Rectal smooth muscle tissue (tissue), 1 donor: ENCODE measurements around the gene EML1.

ENCODE experiments used
- H3K27ac ChIP-seq: one replicate; pipeline ENCODE4 v1.7.0; 2013; ENCODE audit warnings: low read depth, low read length, inconsistent platforms
- H3K27me3 ChIP-seq: one replicate; pipeline ENCODE4 v1.7.0; 2013; ENCODE audit warnings: low read length; ENCODE audit not compliant: control insufficient read depth, insufficient read depth
- H3K36me3 ChIP-seq: one replicate; pipeline ENCODE4 v1.7.0; 2013; ENCODE audit warnings: low read length; ENCODE audit not compliant: control insufficient read depth, insufficient read depth
- H3K4me1 ChIP-seq: one replicate; pipeline ENCODE4 v1.7.0; 2013; ENCODE audit warnings: low read length; ENCODE audit not compliant: control insufficient read depth, insufficient read depth
- H3K4me3 ChIP-seq: one replicate; pipeline ENCODE4 v1.7.0; 2013; ENCODE audit warnings: low read length
- H3K9ac ChIP-seq: one replicate; pipeline ENCODE4 v1.7.0; 2013; ENCODE audit warnings: low read length

The EML1 gene

GRCh38 chr14:99774556-99775307, 18.5 kb upstream of the EML1 start:
- H3K27ac ChIP-seq: peak overlapping the region; percentile 80
- H3K4me1 ChIP-seq: peaks cover 35% of the 10 kb centered on the region
- H3K9ac ChIP-seq: no peak overlapping the region
- H3K36me3 ChIP-seq: no peaks in the 10 kb centered on the region
- no peaks in the 10 kb centered on the region for H3K27me3 ChIP-seq
- H3K4me3 ChIP-seq: no peak overlapping the region

GRCh38 chr14:99775351-99775750, 17.9 kb upstream of the EML1 start:
- no peak overlapping the region for H3K4me3 ChIP-seq
- H3K9ac ChIP-seq: no peak overlapping the region
- H3K27ac ChIP-seq: peak overlapping the region; percentile 80
- peaks cover 35% of the 10 kb centered on the region for H3K4me1 ChIP-seq
- no peaks in the 10 kb centered on the region for H3K36me3 ChIP-seq
- no peaks in the 10 kb centered on the region for H3K27me3 ChIP-seq

GRCh38 chr14:99777951-99778350, 15.3 kb upstream of the EML1 start:
- H3K36me3 ChIP-seq: no peaks in the 10 kb centered on the region
- peaks cover 23% of the 10 kb centered on the region for H3K4me1 ChIP-seq
- no peak overlapping the region for H3K9ac ChIP-seq
- H3K27ac ChIP-seq: no peak overlapping the region
- no peak overlapping the region for H3K4me3 ChIP-seq
- no peaks in the 10 kb centered on the region for H3K27me3 ChIP-seq

- no peak overlapping the region for H3K27ac ChIP-seq
- peaks cover 10% of the 10 kb centered on the region for H3K4me1 ChIP-seq
- no peaks in the 10 kb centered on the region for H3K36me3 ChIP-seq
Measured at GRCh38 chr14:99779751-99780150, 13.5 kb upstream of the EML1 start.

GRCh38 chr14:99780690-99781089, 12.5 kb upstream of the EML1 start:
- Histone ChIP-seq H3K4me3 (no peak overlapping the region), H3K27me3 (no peaks in the 10 kb centered on the region), H3K36me3 (no peaks in the 10 kb centered on the region)

More at GRCh38 chr14:99779751-99780150, 13.5 kb upstream of the EML1 start:
- Histone ChIP-seq H3K27me3 (no peaks in the 10 kb centered on the region), H3K9ac (no peak overlapping the region), H3K4me3 (no peak overlapping the region)

DNA sequence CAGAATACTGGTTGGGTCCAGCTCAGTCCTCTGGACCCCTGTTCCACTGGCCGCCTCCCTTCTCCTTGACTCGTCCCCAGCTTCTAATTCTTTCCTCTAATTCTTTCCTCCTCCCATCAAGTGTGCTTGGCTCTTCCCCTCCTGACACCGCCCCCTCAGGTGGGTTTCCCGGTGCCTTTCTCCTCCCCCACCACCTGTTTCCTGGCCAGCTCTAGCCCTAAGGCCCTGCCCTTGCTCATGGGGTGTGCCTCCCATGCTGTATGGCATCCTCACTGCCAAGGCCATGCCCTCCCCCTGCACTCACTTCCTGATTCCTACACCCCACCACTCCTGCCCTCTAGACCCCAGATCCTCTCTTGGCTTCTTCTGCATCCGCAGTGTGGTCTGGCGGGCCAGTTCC, 12.1 kb upstream of the EML1 start:
- H3K27me3 ChIP-seq: no peaks in the 10 kb centered on the region

More at GRCh38 chr14:99780690-99781089, 12.5 kb upstream of the EML1 start:
- H3K4me1 ChIP-seq: peaks cover 9% of the 10 kb centered on the region
- no peak overlapping the region for H3K27ac ChIP-seq
- no peak overlapping the region for H3K9ac ChIP-seq

GRCh38 chr14:99781853-99782610, 11.2 kb upstream of the EML1 start:
- H3K27me3 ChIP-seq: no peaks in the 10 kb centered on the region
- H3K36me3 ChIP-seq: no peaks in the 10 kb centered on the region
- no peak overlapping the region for H3K27ac ChIP-seq
- no peak overlapping the region for H3K4me3 ChIP-seq
- H3K9ac ChIP-seq: no peak overlapping the region
- peaks cover 18% of the 10 kb centered on the region for H3K4me1 ChIP-seq

More for the DNA sequence above, 12.1 kb upstream of the EML1 start:
- peaks cover 13% of the 10 kb centered on the region for H3K4me1 ChIP-seq
- H3K4me3 ChIP-seq: no peak overlapping the region
- no peak overlapping the region for H3K27ac ChIP-seq
- no peaks in the 10 kb centered on the region for H3K36me3 ChIP-seq
- H3K9ac ChIP-seq: no peak overlapping the region

DNA sequence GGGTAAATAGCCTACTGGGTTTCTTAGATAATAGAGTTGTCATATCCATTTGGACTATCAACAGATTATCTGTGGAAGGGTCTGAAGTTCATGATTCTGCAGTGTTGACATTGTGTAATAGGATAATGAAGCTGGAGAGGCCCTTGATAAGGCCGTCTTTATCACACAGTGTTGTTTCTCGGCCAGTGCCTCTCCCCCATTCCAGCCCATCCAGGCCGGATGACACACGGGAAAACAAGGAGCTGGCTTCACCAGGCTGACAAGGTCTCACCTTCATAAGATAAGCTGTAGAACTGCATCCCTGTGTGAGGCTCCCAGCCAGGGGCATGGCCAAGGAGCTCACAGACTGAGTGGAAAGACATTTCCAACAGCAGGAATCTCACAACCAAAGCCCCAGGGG, 8.7 kb upstream of the EML1 start:
- peak overlapping the region; percentile 88 for H3K27ac ChIP-seq
- H3K27me3 ChIP-seq: no peaks in the 10 kb centered on the region
- no peak overlapping the region for H3K4me3 ChIP-seq

DNA sequence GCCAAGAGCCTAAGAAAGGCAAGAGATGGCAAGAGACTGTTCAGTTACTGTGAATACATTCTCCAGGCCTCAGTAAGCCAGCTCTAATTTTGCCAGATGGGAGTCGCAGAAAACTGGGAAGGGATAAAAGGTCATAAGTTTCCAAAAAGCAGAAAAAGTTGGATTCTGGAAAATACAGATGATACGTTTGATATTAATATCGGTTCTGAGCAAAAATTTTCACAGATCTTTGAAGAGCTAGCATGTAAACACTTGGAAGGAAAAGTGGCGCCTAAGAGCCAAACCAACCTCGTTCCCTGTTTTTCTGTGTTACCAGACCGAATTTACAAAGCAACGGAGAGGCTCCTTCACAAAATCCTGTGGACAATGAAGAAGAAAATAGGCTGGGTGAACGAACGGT, 7.8 kb upstream of the EML1 start:
- no peak overlapping the region for H3K4me3 ChIP-seq
- no peak overlapping the region for H3K9ac ChIP-seq
- H3K4me1 ChIP-seq: peaks cover 34% of the 10 kb centered on the region
- no peaks in the 10 kb centered on the region for H3K36me3 ChIP-seq
- no peaks in the 10 kb centered on the region for H3K27me3 ChIP-seq
- H3K27ac ChIP-seq: peak overlapping the region; percentile 88

More for the DNA sequence above, 8.7 kb upstream of the EML1 start:
- H3K4me1 ChIP-seq: peaks cover 30% of the 10 kb centered on the region
- no peaks in the 10 kb centered on the region for H3K36me3 ChIP-seq
- H3K9ac ChIP-seq: no peak overlapping the region

- Histone ChIP-seq H3K27ac (peak overlapping the region; percentile 88), H3K9ac (no peak overlapping the region), H3K4me1 (peaks cover 41% of the 10 kb centered on the region), H3K4me3 (no peak overlapping the region), H3K27me3 (no peaks in the 10 kb centered on the region), H3K36me3 (no peaks in the 10 kb centered on the region)
Measured at GRCh38 chr14:99786511-99786989, 6.7 kb upstream of the EML1 start.

DNA sequence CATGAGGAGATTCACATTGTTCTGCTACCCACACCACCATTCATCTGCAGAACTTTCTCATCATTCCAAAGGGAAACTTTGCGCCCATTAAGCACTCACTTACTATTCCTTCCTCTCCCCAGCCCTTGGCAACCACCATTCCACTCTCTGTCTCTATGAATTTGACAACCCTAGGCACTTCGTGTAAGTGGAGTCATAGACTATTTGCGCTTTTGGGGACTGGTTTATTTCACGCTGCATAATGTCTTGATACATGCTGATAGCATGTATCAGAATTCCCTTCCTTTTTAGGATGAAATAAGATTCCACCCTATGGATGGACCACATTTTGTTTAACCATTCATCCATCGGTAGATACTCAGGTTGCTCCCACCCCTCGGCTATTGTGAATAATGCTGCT, 4.5 kb upstream of the EML1 start:
- H3K36me3 ChIP-seq: no peaks in the 10 kb centered on the region
- H3K9ac ChIP-seq: no peak overlapping the region
- H3K27me3 ChIP-seq: no peaks in the 10 kb centered on the region
- no peak overlapping the region for H3K4me3 ChIP-seq
- peak overlapping the region; percentile 88 for H3K27ac ChIP-seq
- H3K4me1 ChIP-seq: peaks cover 47% of the 10 kb centered on the region

GRCh38 chr14:99789581-99789980, 3.6 kb upstream of the EML1 start:
- Histone ChIP-seq H3K4me3 (no peak overlapping the region), H3K9ac (no peak overlapping the region), H3K27ac (peak overlapping the region; percentile 88), H3K4me1 (peaks cover 52% of the 10 kb centered on the region), H3K27me3 (no peaks in the 10 kb centered on the region), H3K36me3 (no peaks in the 10 kb centered on the region)
